HepG2 (cell line): Measurements from ENCODE around the gene NDRG2. TPM values are rescaled to one million over a fixed set of nuclear protein-coding genes. Genes with fewer than 3 reads are reported as not detected.

ENCODE experiments used
- ATM ChIP-seq: fragments of 450-650 bp; IDR thresholded peaks from 2 replicates; pipeline ENCODE4 v1.7.1; 2017; ENCODE audit warnings: mild to moderate bottlenecking, borderline replicate concordance
- BRCA1 ChIP-seq: sonication (generic); formaldehyde crosslinking; IDR thresholded peaks from 2 replicates; pipeline ENCODE4 v1.4.0; 2020; ENCODE audit warnings: missing genetic modification reagents
- CREM ChIP-seq, 2 experiments: sonication (generic) in 1 of 2; formaldehyde crosslinking in 1 of 2; IDR thresholded peaks; 2 replicates each; pipeline versions ENCODE4 v1.4.0 to v1.6.1; 2016 to 2020; ENCODE audit warnings: antibody characterized with exemption in 1 of 2, mild to moderate bottlenecking in 1 of 2, missing genetic modification reagents in 1 of 2
- DPF2 ChIP-seq: sonication (generic); formaldehyde crosslinking; IDR thresholded peaks from 2 replicates; pipeline ENCODE4 v1.4.0; 2020; ENCODE audit warnings: mild to moderate bottlenecking, low read depth, missing genetic modification reagents, borderline replicate concordance
- MTA1 ChIP-seq: sonication (generic); formaldehyde crosslinking; IDR thresholded peaks from 2 replicates; pipeline ENCODE4 v1.4.0; 2020; ENCODE audit warnings: missing genetic modification reagents, mild to moderate bottlenecking, borderline replicate concordance
- MTF2 ChIP-seq: sonication (generic); formaldehyde crosslinking; IDR thresholded peaks from 2 replicates; pipeline ENCODE4 v1.5.0; 2020; ENCODE audit warnings: missing genetic modification reagents, borderline replicate concordance
- NCOA2 ChIP-seq: sonication (generic); formaldehyde crosslinking; IDR thresholded peaks from 2 replicates; pipeline ENCODE4 v1.8.0; 2022; ENCODE audit warnings: inconsistent platforms
- POGZ ChIP-seq: sonication (generic); formaldehyde crosslinking; IDR thresholded peaks from 2 replicates; pipeline ENCODE4 v1.4.0; 2020; ENCODE audit warnings: mild to moderate bottlenecking, missing genetic modification reagents
- RFX5 ChIP-seq: IDR thresholded peaks from 2 replicates; pipeline ENCODE4 v1.6.1; 2011; ENCODE audit warnings: low read depth, low read length, improper control_type of control experiment
- SMAD9 ChIP-seq: sonication (generic); formaldehyde crosslinking; IDR thresholded peaks from 2 replicates; pipeline ENCODE4 v1.5.1; 2020; ENCODE audit warnings: mild to moderate bottlenecking, missing genetic modification reagents
- TFDP1 ChIP-seq: IDR thresholded peaks from 2 replicates; pipeline ENCODE4 v1.6.1; 2016; ENCODE audit warnings: missing compliant biosample characterization, missing genetic modification reagents, borderline replicate concordance
- ZNF136 ChIP-seq: sonication (generic); formaldehyde crosslinking; IDR thresholded peaks from 2 replicates; pipeline ENCODE4 v1.8.1; 2022; ENCODE audit warnings: low read depth, mild to moderate bottlenecking, moderate library complexity, missing genetic modification reagents
- ZNF20 ChIP-seq: sonication (generic); formaldehyde crosslinking; IDR thresholded peaks from 2 replicates; pipeline ENCODE4 v1.4.0; 2020; ENCODE audit warnings: mild to moderate bottlenecking, moderate library complexity, missing genetic modification reagents
- ZNF460 ChIP-seq: sonication (generic); formaldehyde crosslinking; IDR thresholded peaks from 2 replicates; pipeline ENCODE4 v1.5.1; 2020; ENCODE audit warnings: missing genetic modification reagents, mild to moderate bottlenecking, borderline replicate concordance
- ZNF546 ChIP-seq: sonication (generic); formaldehyde crosslinking; conservative IDR thresholded peaks from 2 replicates; pipeline ENCODE4 v1.8.1; 2023; ENCODE audit warnings: mild to moderate bottlenecking, missing genetic modification reagents
- ZNF570 ChIP-seq: sonication (generic); formaldehyde crosslinking; IDR thresholded peaks from 2 replicates; pipeline ENCODE4 v1.4.0; 2020; ENCODE audit warnings: mild to moderate bottlenecking, missing genetic modification reagents, borderline replicate concordance
- ZNF652 ChIP-seq: IDR thresholded peaks from 2 replicates; pipeline ENCODE4 v1.6.1; 2016; ENCODE audit warnings: low read depth, borderline replicate concordance
- ZNF879 ChIP-seq: sonication (generic); formaldehyde crosslinking; IDR thresholded peaks from 2 replicates; pipeline ENCODE4 v1.8.1; 2023; ENCODE audit warnings: missing genetic modification reagents
- polyA plus RNA-seq, 8 experiments: library from polyadenylated mRNA; depleted of rRNA in 3 of 8; stranded (reverse) in 7 of 8; unstranded in 1 of 8; fragments of >200 nt; fragmentation: Illumina TruSeq in 4 of 8; extraction: Trizol in 4 of 8; gene quantifications; 2 replicates each; pipeline versions ENCODE4 v1.2.1 to v1.2.3, GENCODE V29; 2011 to 2016; ENCODE audit warnings: low read depth in 4 of 8, missing spikeins in 1 of 8, mixed read lengths in 1 of 8; ENCODE audit not compliant: insufficient read depth in 1 of 8
- total RNA-seq, 5 experiments: library from RNA; depleted of rRNA; stranded (reverse); fragments of >200 nt; fragmentation: Illumina TruSeq; extraction: Trizol; gene quantifications; 2 replicates each; pipeline ENCODE4 v1.2.3, GENCODE V29; 2016; ENCODE audit warnings: low read depth in 1 of 5
- TF ChIP-seq, protein P1 (sequence below): sonication (generic); formaldehyde crosslinking; IDR thresholded peaks from 2 replicates; pipeline ENCODE4 v1.4.0; 2020; ENCODE audit warnings: missing genetic modification reagents
- TF ChIP-seq, protein P2 (sequence below): sonication (generic); formaldehyde crosslinking; IDR thresholded peaks from 2 replicates; pipeline ENCODE4 v1.4.0; 2020; ENCODE audit warnings: mild to moderate bottlenecking, missing genetic modification reagents
- TF ChIP-seq, protein P3 (sequence below): sonication (generic); formaldehyde crosslinking; IDR thresholded peaks from 2 replicates; pipeline ENCODE4 v1.4.0; 2020; ENCODE audit warnings: missing genetic modification reagents
- TF ChIP-seq, protein P4 (sequence below): sonication (generic); formaldehyde crosslinking; IDR thresholded peaks from 2 replicates; pipeline ENCODE4 v1.5.0; 2020; ENCODE audit warnings: mild to moderate bottlenecking, missing genetic modification reagents

NDRG2 gene
- total and polyA plus RNA-seq, 2 of the 13 experiments (the other 11 are each of a cell fraction or from before 2014, with no cell fraction given): 27.2 to 189 TPM

- TF ChIP-seq, protein P1, sequence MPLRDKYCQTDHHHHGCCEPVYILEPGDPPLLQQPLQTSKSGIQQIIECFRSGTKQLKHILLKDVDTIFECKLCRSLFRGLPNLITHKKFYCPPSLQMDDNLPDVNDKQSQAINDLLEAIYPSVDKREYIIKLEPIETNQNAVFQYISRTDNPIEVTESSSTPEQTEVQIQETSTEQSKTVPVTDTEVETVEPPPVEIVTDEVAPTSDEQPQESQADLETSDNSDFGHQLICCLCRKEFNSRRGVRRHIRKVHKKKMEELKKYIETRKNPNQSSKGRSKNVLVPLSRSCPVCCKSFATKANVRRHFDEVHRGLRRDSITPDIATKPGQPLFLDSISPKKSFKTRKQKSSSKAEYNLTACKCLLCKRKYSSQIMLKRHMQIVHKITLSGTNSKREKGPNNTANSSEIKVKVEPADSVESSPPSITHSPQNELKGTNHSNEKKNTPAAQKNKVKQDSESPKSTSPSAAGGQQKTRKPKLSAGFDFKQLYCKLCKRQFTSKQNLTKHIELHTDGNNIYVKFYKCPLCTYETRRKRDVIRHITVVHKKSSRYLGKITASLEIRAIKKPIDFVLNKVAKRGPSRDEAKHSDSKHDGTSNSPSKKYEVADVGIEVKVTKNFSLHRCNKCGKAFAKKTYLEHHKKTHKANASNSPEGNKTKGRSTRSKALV (CRISPR knock-in tag): peak; percentile 72
- no peak for TF ChIP-seq ZNF460
- TF ChIP-seq ZNF652 (CRISPR knock-in tag): no peak
- TF ChIP-seq, protein P2, sequence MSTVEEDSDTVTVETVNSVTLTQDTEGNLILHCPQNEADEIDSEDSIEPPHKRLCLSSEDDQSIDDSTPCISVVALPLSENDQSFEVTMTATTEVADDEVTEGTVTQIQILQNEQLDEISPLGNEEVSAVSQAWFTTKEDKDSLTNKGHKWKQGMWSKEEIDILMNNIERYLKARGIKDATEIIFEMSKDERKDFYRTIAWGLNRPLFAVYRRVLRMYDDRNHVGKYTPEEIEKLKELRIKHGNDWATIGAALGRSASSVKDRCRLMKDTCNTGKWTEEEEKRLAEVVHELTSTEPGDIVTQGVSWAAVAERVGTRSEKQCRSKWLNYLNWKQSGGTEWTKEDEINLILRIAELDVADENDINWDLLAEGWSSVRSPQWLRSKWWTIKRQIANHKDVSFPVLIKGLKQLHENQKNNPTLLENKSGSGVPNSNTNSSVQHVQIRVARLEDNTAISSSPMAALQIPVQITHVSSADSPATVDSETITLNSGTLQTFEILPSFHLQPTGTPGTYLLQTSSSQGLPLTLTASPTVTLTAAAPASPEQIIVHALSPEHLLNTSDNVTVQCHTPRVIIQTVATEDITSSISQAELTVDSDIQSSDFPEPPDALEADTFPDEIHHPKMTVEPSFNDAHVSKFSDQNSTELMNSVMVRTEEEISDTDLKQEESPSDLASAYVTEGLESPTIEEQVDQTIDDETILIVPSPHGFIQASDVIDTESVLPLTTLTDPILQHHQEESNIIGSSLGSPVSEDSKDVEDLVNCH (CRISPR knock-in tag): no peak
- TF ChIP-seq ATM: no peak
- no peak for TF ChIP-seq ZNF570 (CRISPR knock-in tag)
- peak; percentile 70 for TF ChIP-seq POGZ (CRISPR knock-in tag)
- no peak for TF ChIP-seq DPF2 (CRISPR knock-in tag)
- TF ChIP-seq CREM (IDR thresholded peaks at IDR 0.05): no peak
- TF ChIP-seq CREM (CRISPR knock-in tag; IDR thresholded peaks at IDR 0.05): no peak
- TF ChIP-seq MTA1: no peak
- TF ChIP-seq ZNF546 (CRISPR knock-in tag): no peak
- no peak for TF ChIP-seq ZNF20 (CRISPR knock-in tag)
- peak; percentile 72; the same call in 1 of the 2 replicates for TF ChIP-seq BRCA1
- peak; percentile 44; the same call in 1 of the 2 replicates for TF ChIP-seq TFDP1
- TF ChIP-seq MTF2: peak; percentile 50; the same call in 1 of the 2 replicates
- no peak for TF ChIP-seq SMAD9 (CRISPR knock-in tag)
- TF ChIP-seq, protein P3, sequence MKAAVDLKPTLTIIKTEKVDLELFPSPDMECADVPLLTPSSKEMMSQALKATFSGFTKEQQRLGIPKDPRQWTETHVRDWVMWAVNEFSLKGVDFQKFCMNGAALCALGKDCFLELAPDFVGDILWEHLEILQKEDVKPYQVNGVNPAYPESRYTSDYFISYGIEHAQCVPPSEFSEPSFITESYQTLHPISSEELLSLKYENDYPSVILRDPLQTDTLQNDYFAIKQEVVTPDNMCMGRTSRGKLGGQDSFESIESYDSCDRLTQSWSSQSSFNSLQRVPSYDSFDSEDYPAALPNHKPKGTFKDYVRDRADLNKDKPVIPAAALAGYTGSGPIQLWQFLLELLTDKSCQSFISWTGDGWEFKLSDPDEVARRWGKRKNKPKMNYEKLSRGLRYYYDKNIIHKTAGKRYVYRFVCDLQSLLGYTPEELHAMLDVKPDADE (CRISPR knock-in tag): no peak
- 0 out of 2 replicates have a peak, but pooled peaks have one; percentile 38 for TF ChIP-seq ZNF136 (CRISPR knock-in tag)
- TF ChIP-seq, protein P4, sequence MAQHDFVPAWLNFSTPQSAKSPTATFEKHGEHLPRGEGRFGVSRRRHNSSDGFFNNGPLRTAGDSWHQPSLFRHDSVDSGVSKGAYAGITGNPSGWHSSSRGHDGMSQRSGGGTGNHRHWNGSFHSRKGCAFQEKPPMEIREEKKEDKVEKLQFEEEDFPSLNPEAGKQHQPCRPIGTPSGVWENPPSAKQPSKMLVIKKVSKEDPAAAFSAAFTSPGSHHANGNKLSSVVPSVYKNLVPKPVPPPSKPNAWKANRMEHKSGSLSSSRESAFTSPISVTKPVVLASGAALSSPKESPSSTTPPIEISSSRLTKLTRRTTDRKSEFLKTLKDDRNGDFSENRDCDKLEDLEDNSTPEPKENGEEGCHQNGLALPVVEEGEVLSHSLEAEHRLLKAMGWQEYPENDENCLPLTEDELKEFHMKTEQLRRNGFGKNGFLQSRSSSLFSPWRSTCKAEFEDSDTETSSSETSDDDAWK (CRISPR knock-in tag): no peak
- TF ChIP-seq NCOA2 (CRISPR knock-in tag): 0 out of 2 replicates have a peak, but pooled peaks have one; percentile 6
- no peak for TF ChIP-seq ZNF879 (CRISPR knock-in tag)
- TF ChIP-seq RFX5: no peak
These were observed 53.7 kb downstream of the NDRG2 start (continued) for GRCh38 chr14:20970983-20971704.
